Vagina (tissue), 2 donors: ENCODE data around the gene COX7A2.

Experiments
- POLR2A ChIP-seq, 2 donors: fragments of 450-650 bp; IDR thresholded peaks; one replicate each; pipeline ENCODE4 v1.6.1; 2017; ENCODE audit warnings: antibody characterized with exemption in 2 of 2, mild to moderate bottlenecking in 2 of 2, moderate library complexity in 2 of 2
- POLR2AphosphoS5 ChIP-seq, 2 donors: sonication (generic); formaldehyde crosslinking; IDR thresholded peaks; one replicate each; pipeline ENCODE4 v1.9.0; 2017; ENCODE audit warnings: antibody characterized with exemption in 2 of 2, mild to moderate bottlenecking in 2 of 2, low read depth in 1 of 2; ENCODE audit not compliant: insufficient read depth in 1 of 2
- TF ChIP-seq, protein P1 (sequence below), 3 experiments: fragments of 450-650 bp in 2 of 3; fragments of 200-600 bp in 1 of 3; sonication (generic) in 1 of 3; IDR thresholded peaks; one replicate each; pipeline ENCODE4 v1.5.1; 2017 to 2019; ENCODE audit warnings: antibody characterized with exemption in 3 of 3, mild to moderate bottlenecking in 2 of 3, moderate library complexity in 2 of 3

DNA sequence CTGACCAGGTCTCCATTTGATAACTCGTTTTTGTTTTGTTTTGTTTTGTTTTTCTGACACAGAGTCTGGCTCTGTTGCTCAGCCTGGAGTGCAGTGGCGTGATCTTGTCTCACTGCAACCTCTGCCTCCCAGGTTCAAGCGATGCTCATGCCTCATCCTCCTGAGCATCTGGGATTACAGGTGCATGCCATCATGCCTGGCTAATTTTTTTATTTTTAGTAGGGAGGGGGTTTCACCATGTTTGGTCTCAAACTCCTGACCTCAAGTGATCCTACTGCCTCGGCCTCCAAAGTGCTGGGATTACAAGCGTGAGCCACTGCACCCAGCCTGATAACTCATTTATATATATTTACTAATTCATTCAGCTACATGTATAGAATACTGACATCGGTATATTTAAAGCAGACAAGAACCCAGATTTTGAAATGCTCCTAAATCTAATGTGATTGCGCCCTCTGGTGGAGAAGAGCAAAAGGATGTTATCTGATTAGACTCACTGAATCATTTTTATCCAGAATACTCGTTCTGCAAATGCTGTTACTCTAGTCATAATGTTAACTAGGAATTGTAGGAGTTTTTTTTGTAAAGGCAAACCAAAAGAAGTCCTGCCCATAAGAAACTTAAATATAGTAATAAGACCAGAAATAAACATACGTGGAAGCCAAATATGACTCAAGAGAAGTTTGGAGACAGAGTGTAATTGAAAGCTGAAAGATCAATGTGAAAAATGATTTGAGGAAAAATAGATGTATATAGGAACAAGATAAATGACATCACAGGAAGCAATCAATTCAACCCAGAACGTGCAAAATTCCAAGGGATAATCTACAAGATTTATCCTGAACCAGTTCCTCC, 32.5 kb downstream of the COX7A2 start:
- TF ChIP-seq, protein P1, sequence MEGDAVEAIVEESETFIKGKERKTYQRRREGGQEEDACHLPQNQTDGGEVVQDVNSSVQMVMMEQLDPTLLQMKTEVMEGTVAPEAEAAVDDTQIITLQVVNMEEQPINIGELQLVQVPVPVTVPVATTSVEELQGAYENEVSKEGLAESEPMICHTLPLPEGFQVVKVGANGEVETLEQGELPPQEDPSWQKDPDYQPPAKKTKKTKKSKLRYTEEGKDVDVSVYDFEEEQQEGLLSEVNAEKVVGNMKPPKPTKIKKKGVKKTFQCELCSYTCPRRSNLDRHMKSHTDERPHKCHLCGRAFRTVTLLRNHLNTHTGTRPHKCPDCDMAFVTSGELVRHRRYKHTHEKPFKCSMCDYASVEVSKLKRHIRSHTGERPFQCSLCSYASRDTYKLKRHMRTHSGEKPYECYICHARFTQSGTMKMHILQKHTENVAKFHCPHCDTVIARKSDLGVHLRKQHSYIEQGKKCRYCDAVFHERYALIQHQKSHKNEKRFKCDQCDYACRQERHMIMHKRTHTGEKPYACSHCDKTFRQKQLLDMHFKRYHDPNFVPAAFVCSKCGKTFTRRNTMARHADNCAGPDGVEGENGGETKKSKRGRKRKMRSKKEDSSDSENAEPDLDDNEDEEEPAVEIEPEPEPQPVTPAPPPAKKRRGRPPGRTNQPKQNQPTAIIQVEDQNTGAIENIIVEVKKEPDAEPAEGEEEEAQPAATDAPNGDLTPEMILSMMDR (IDR thresholded peaks at IDR 0.05), result peak; percentile 61 to 67 (median 67)
- peak in 1 of 2 donors; percentile 1 for TF ChIP-seq POLR2A (IDR thresholded peaks at IDR 0.05)
- TF ChIP-seq POLR2AphosphoS5 (IDR thresholded peaks at IDR 0.05; ENCODE audit: insufficient read depth in 1 of 2, low read depth in 1 of 2), result no peak
